ENCODE measurements around the gene OSBPL8.

DNA sequence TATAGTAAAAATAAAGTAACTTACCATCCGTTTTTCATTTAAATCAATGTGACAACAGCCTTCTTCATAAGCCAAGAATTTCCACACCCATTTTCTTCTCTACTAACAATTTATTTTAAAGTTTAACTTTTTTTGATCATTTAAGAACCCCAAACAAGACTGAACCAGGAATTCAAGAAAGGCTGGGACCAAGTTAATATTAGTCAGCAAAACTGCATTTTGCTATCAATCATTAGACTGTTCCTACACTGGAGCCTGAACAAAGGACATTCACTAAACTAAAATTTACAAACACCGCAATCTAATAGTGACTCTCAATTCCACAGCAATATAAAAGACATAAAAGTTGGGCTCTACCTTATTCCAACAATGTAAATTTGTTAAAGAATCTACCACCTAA lies 73.6 kb downstream of the OSBPL8 start:
- TF ChIP-seq CTCF (IDR thresholded peaks at IDR 0.05), result no peak
- TF ChIP-seq SMAD4 (CRISPR knock-in tag; IDR thresholded peaks at IDR 0.05), result no peak
- no peak for TF ChIP-seq IRF2 (CRISPR knock-in tag; IDR thresholded peaks at IDR 0.05; ENCODE audit: borderline replicate concordance, low read depth)
- no peak for TF ChIP-seq PREB (CRISPR knock-in tag; IDR thresholded peaks at IDR 0.05; ENCODE audit: borderline replicate concordance)
- no peak for TF ChIP-seq JUN (CRISPR knock-in tag; IDR thresholded peaks at IDR 0.05)
- no peak for TF ChIP-seq ERG (CRISPR knock-in tag; IDR thresholded peaks at IDR 0.05)
- TF ChIP-seq NR3C1 (CRISPR knock-in tag; conservative IDR thresholded peaks at IDR 0.05; ENCODE audit: low read depth), result no peak
- no peak for TF ChIP-seq CREB1 (CRISPR knock-in tag; IDR thresholded peaks at IDR 0.05)

Data from WTC11 (cell line).